GM18517 (cell line): ENCODE measurements around the gene C6orf15.
"Not testable (repeated sequence)": the region's sequence is repeated elsewhere in the genome, so short reads cannot be mapped to it uniquely, and the experiment has no call there.

ENCODE experiments used
- ATAC-seq: cut with Tn5 transposase; IDR thresholded peaks from one replicate; pipeline ENCODE4 v1.9.1; 2021; ENCODE audit warnings: mild to moderate bottlenecking, moderate library complexity; ENCODE audit not compliant: unreplicated experiment

The C6orf15 gene

GRCh38 chr6:31070711-31071197 is 41.6 kb downstream of the C6orf15 start:
- ATAC-seq = no peak

- no peak for ATAC-seq
These were observed 43.6 kb downstream of the C6orf15 start for GRCh38 chr6:31068669-31069340.

GRCh38 chr6:31067891-31068668 is 44.3 kb downstream of the C6orf15 start:
- not testable (repeated sequence) for ATAC-seq

GRCh38 chr6:31067028-31067427 is 45.3 kb downstream of the C6orf15 start:
- not testable (repeated sequence) for ATAC-seq

GRCh38 chr6:31065556-31065955 is 46.8 kb downstream of the C6orf15 start:
- no peak for ATAC-seq

GRCh38 chr6:31063906-31064435 is 48.4 kb downstream of the C6orf15 start:
- ATAC-seq = no peak
